ENCODE data around the gene LUZP2. TPM values are rescaled to one million over a fixed set of nuclear protein-coding genes. Genes with fewer than 3 reads are reported as not detected.
"Not testable (repeated sequence)": the region's sequence is repeated elsewhere in the genome, so short reads cannot be mapped to it uniquely, and the experiment has no call there.

The LUZP2 gene
- total RNA-seq, 1 experiment from 2014 or later = not detected

GRCh38 chr11:24965748-24966147 is 468.9 kb downstream of the LUZP2 start:
- intact Hi-C loops (cut with micrococcal nuclease; ENCODE audit: unreplicated experiment) = no loop called here
- no peak for TF ChIP-seq CTCF (IDR thresholded peaks at IDR 0.05; ENCODE audit: insufficient read depth in 1 of 2, low read depth in 1 of 2, low read length in 1 of 2, severe bottlenecking in 1 of 2, unreplicated experiment in 1 of 2)
- H3K4me1 Mint-ChIP-seq (ENCODE audit: low read depth, unreplicated experiment) = no peaks in the 10 kb centered on the region
- ChIA-PET CTCF (no interaction called here), POLR2A (no interaction called here)
- H3K9me3 Mint-ChIP-seq (ENCODE audit: unreplicated experiment) = no peaks in the 10 kb centered on the region
- BruUV-seq (replicated peaks) = no TSS peak
- DNase-seq = no peak
- no peaks in the 10 kb centered on the region for H3K27me3 Mint-ChIP-seq (ENCODE audit: insufficient read depth, unreplicated experiment)
- Histone ChIP-seq H3K4me3 (ENCODE audit: low read depth, low read length) (no peak overlapping the region), H3K4me1 (no peaks in the 10 kb centered on the region), H3K27me3 (replicated peaks; ENCODE audit: control insufficient read depth, insufficient read depth, low read length) (no peaks in the 10 kb centered on the region), H3K36me3 (ENCODE audit: control insufficient read depth, insufficient read depth, low read length) (no peaks in the 10 kb centered on the region), H3K9me3 (no peaks in the 10 kb centered on the region)
- no peak overlapping the region for H3K27ac Mint-ChIP-seq (ENCODE audit: unreplicated experiment)
- H3K4me3 Mint-ChIP-seq (ENCODE audit: unreplicated experiment) = no peak overlapping the region
- H3K36me3 Mint-ChIP-seq (ENCODE audit: insufficient read depth, unreplicated experiment) = no peaks in the 10 kb centered on the region

- H3K27ac Mint-ChIP-seq (ENCODE audit: unreplicated experiment); CTCF ChIA-PET; H3K4me3 Mint-ChIP-seq (ENCODE audit: unreplicated experiment); H3K36me3 ChIP-seq (ENCODE audit: control insufficient read depth, insufficient read depth, low read length); intact Hi-C loops (cut with micrococcal nuclease; ENCODE audit: unreplicated experiment); BruUV-seq (replicated peaks); H3K27me3 ChIP-seq (replicated peaks; ENCODE audit: control insufficient read depth, insufficient read depth, low read length); H3K9me3 ChIP-seq; H3K4me3 ChIP-seq (ENCODE audit: low read depth, low read length); DNase-seq; H3K27me3 Mint-ChIP-seq (ENCODE audit: insufficient read depth, unreplicated experiment); H3K36me3 Mint-ChIP-seq (ENCODE audit: insufficient read depth, unreplicated experiment); POLR2A ChIA-PET; H3K4me1 Mint-ChIP-seq (ENCODE audit: low read depth, unreplicated experiment); H3K4me1 ChIP-seq: not testable (repeated sequence)
- H3K9me3 Mint-ChIP-seq (ENCODE audit: unreplicated experiment) = peaks cover 12% of the 10 kb centered on the region
Observed at GRCh38 chr11:24993903-24994302, 497.1 kb downstream of the LUZP2 start.

GRCh38 chr11:24999929-25000328 is 503.1 kb downstream of the LUZP2 start:
- H3K27me3 Mint-ChIP-seq (ENCODE audit: insufficient read depth, unreplicated experiment); H3K27ac Mint-ChIP-seq (ENCODE audit: unreplicated experiment); H3K4me1 ChIP-seq; intact Hi-C loops (cut with micrococcal nuclease; ENCODE audit: unreplicated experiment); POLR2A ChIA-PET; DNase-seq; H3K4me3 Mint-ChIP-seq (ENCODE audit: unreplicated experiment); H3K27me3 ChIP-seq (replicated peaks; ENCODE audit: control insufficient read depth, insufficient read depth, low read length); H3K36me3 Mint-ChIP-seq (ENCODE audit: insufficient read depth, unreplicated experiment); H3K4me1 Mint-ChIP-seq (ENCODE audit: low read depth, unreplicated experiment); CTCF ChIA-PET; BruUV-seq (replicated peaks); H3K9me3 ChIP-seq; H3K36me3 ChIP-seq (ENCODE audit: control insufficient read depth, insufficient read depth, low read length); H3K4me3 ChIP-seq (ENCODE audit: low read depth, low read length): not testable (repeated sequence)
- peaks cover 30% of the 10 kb centered on the region for H3K9me3 Mint-ChIP-seq (ENCODE audit: unreplicated experiment)

GRCh38 chr11:25037431-25037830 is 540.6 kb downstream of the LUZP2 start:
- Histone ChIP-seq H3K4me1 (no peaks in the 10 kb centered on the region), H3K4me3 (ENCODE audit: low read depth, low read length) (no peak overlapping the region), H3K36me3 (ENCODE audit: control insufficient read depth, insufficient read depth, low read length) (no peaks in the 10 kb centered on the region), H3K9me3 (no peaks in the 10 kb centered on the region), H3K27me3 (replicated peaks; ENCODE audit: control insufficient read depth, insufficient read depth, low read length) (no peaks in the 10 kb centered on the region)
- Mint-ChIP-seq H3K4me3 (ENCODE audit: unreplicated experiment) (no peak overlapping the region), H3K36me3 (ENCODE audit: insufficient read depth, unreplicated experiment) (no peaks in the 10 kb centered on the region), H3K27me3 (ENCODE audit: insufficient read depth, unreplicated experiment) (no peaks in the 10 kb centered on the region), H3K4me1 (ENCODE audit: low read depth, unreplicated experiment) (no peaks in the 10 kb centered on the region), H3K27ac (ENCODE audit: unreplicated experiment) (no peak overlapping the region), H3K9me3 (ENCODE audit: unreplicated experiment) (no peaks in the 10 kb centered on the region)
- POLR2A ChIA-PET = no interaction called here
- BruUV-seq (replicated peaks) = no TSS peak
- CTCF ChIA-PET = no interaction called here
- TF ChIP-seq CTCF (IDR thresholded peaks at IDR 0.05; ENCODE audit: insufficient read depth in 1 of 2, low read depth in 1 of 2, low read length in 1 of 2, severe bottlenecking in 1 of 2, unreplicated experiment in 1 of 2) = no peak
- intact Hi-C loops (cut with micrococcal nuclease; ENCODE audit: unreplicated experiment) = no loop called here
- DNase-seq = no peak

Data from Caco-2 (cell line).